K562 (cell line): ENCODE data around the gene ST7. TPM values are rescaled to one million over a fixed set of nuclear protein-coding genes. Genes with fewer than 3 reads are reported as not detected.

ENCODE experiments used
- ATAC-seq: fragments of 200-7000 bp; cut with Tn5 transposase; 3 replicates; pipeline ENCODE4 v1.9.1; 2020; ENCODE audit warnings: moderate library complexity
- BruUV-seq: library from RNA; stranded (reverse); fragments of 400-500 nt; replicated peaks from 2 replicates; lab custom pipeline; 2021; lab: Mats Ljungman, UMichigan
- CTCF ChIA-PET: fragments of 300-600 bp; formaldehyde crosslinking; extraction: SDS; loops from one replicate; lab custom pipeline; 2021; ENCODE audit warnings: low intra/inter-chr PET ratio; lab: Yijun Ruan, JAX
- POLR2A ChIA-PET: fragments of 300-600, 350-650 bp; sonication (Branson Sonifier 250); formaldehyde crosslinking; extraction: SDS; loops from one replicate; lab custom pipeline; 2021; ENCODE audit warnings: antibody characterized with exemption, inconsistent platforms; lab: Yijun Ruan, JAX
- DNase-seq, 4 experiments: peaks; one replicate each; pipeline versions ENCODE4 v3.0.0 to v3.0.0-alpha.2; 2011 to 2018; ENCODE audit warnings: low spot score in 3 of 4, mixed read lengths in 3 of 4; ENCODE audit errors: extremely low read depth in 1 of 4
- FAIRE-seq: peaks from 2 replicates; lab custom pipeline; 2011; peaks lifted over from hg19 to GRCh38; lab: Jason Lieb, UNC
- H2AFZ ChIP-seq: 2 replicates; pipeline ENCODE4 v1.6.0; 2011; ENCODE audit warnings: low read depth, low read length, control low read depth, inconsistent platforms
- H3K27ac ChIP-seq: fragments of 200-600 bp; 3 replicates; pipeline ENCODE4 v1.8.0; 2011; ENCODE audit warnings: low read depth, mild to moderate bottlenecking, control low read depth, inconsistent platforms, low read length, moderate library complexity, mixed read lengths; ENCODE audit errors: extremely low read depth
- H3K27me3 ChIP-seq, 2 experiments: fragments of 300-600 bp in 1 of 2; 2 replicates in 1 of 2; 3 replicates in 1 of 2; pipeline versions ENCODE4 v1.6.0 to v1.8.0; 2011; ENCODE audit warnings: inconsistent platforms in 2 of 2, low read length in 2 of 2, mild to moderate bottlenecking in 1 of 2, mixed read lengths in 1 of 2, moderate library complexity in 1 of 2; ENCODE audit not compliant: control insufficient read depth in 2 of 2, insufficient read depth in 2 of 2
- H3K36me3 ChIP-seq: fragments of 300-600 bp; 3 replicates; pipeline ENCODE4 v1.8.0; 2011; ENCODE audit warnings: mild to moderate bottlenecking, low read length, inconsistent platforms; ENCODE audit not compliant: control insufficient read depth, insufficient read depth
- H3K4me1 ChIP-seq, 2 experiments: fragments of 200-600 bp in 1 of 2; replicated peaks in 1 of 2; 2 replicates in 1 of 2; 3 replicates in 1 of 2; pipeline versions ENCODE4 v1.5.1 to v1.8.0; 2011; ENCODE audit warnings: inconsistent platforms in 2 of 2, low read length in 2 of 2, mild to moderate bottlenecking in 1 of 2, mixed read lengths in 1 of 2, moderate library complexity in 1 of 2; ENCODE audit not compliant: control insufficient read depth in 2 of 2, insufficient read depth in 2 of 2
- H3K4me2 ChIP-seq: 2 replicates; pipeline ENCODE4 v1.6.1; 2011; ENCODE audit warnings: low read length, control low read depth, inconsistent platforms, mixed read lengths; ENCODE audit not compliant: insufficient read depth
- H3K4me3 ChIP-seq: fragments of 200-600 bp; sonication (generic), shearing (Covaris generic); 2 replicates; pipeline ENCODE4 v1.5.1; 2016; ENCODE audit warnings: control low read depth, inconsistent platforms
- H3K79me2 ChIP-seq: fragments of 200-600 bp; 3 replicates; pipeline ENCODE4 v1.8.0; 2011; ENCODE audit warnings: low read length, inconsistent platforms; ENCODE audit not compliant: control insufficient read depth, insufficient read depth
- H3K9ac ChIP-seq, 2 experiments: 2 replicates each; pipeline versions ENCODE4 v1.6.0 to v1.6.1; 2011; ENCODE audit warnings: low read depth in 2 of 2, low read length in 2 of 2, control low read depth in 1 of 2, inconsistent platforms in 1 of 2, mild to moderate bottlenecking in 1 of 2, mixed read lengths in 1 of 2; ENCODE audit not compliant: insufficient read depth in 1 of 2
- H3K9me1 ChIP-seq: one replicate; pipeline ENCODE4 v1.6.0; 2011; ENCODE audit warnings: inconsistent platforms, mild to moderate bottlenecking, low read length, moderate library complexity; ENCODE audit not compliant: control insufficient read depth, insufficient read depth
- H3K9me3 ChIP-seq: replicated peaks from 2 replicates; pipeline ENCODE4 v1.5.1; 2011; ENCODE audit warnings: low read depth, low read length, inconsistent platforms; ENCODE audit not compliant: control insufficient read depth, insufficient read depth
- H4K20me1 ChIP-seq: replicated peaks from 2 replicates; pipeline ENCODE4 v1.6.1; 2011; ENCODE audit warnings: low read length, inconsistent platforms, mixed read lengths; ENCODE audit not compliant: control insufficient read depth, insufficient read depth
- ARHGAP35 ChIP-seq: fragments of 450-650 bp; IDR thresholded peaks from 2 replicates; pipeline ENCODE4 v1.6.1; 2018; ENCODE audit not compliant: partially characterized antibody
- CBX5 ChIP-seq: IDR thresholded peaks from 2 replicates; pipeline ENCODE4 v1.6.1; 2014; ENCODE audit warnings: low read depth, borderline replicate concordance
- ELF1 ChIP-seq: fragments of 200-800 bp; sonication (Bioruptor generic); IDR thresholded peaks from 2 replicates; pipeline ENCODE4 v1.6.1; 2016; ENCODE audit warnings: missing genetic modification characterization, missing compliant biosample characterization
- FIP1L1 ChIP-seq: fragments of 200-400 bp; formaldehyde crosslinking; IDR thresholded peaks from 2 replicates; pipeline ENCODE4 v1.6.1; 2018; ENCODE audit warnings: mild to moderate bottlenecking, low read depth, low read length; ENCODE audit not compliant: poor library complexity, severe bottlenecking
- KAT8 ChIP-seq: fragments of 450-650 bp; IDR thresholded peaks from 2 replicates; pipeline ENCODE4 v1.6.1; 2016; ENCODE audit warnings: low read depth, mild to moderate bottlenecking
- KLF10 ChIP-seq: fragments of 250-450 bp; sonication (Bioruptor Pico); IDR thresholded peaks from 2 replicates; pipeline ENCODE4 v1.6.1; 2021; ENCODE audit warnings: matching md5 sums
- MED1 ChIP-seq: sonication (generic); formaldehyde crosslinking; IDR thresholded peaks from 2 replicates; pipeline ENCODE4 v1.8.1; 2023; ENCODE audit warnings: missing genetic modification reagents, borderline replicate concordance
- NR2F6 ChIP-seq: fragments of 450-650 bp; formaldehyde crosslinking; IDR thresholded peaks from 2 replicates; pipeline ENCODE4 v1.4.0; 2020; ENCODE audit warnings: mild to moderate bottlenecking
- PHB ChIP-seq: fragments of 250-450 bp; sonication (Bioruptor Pico); IDR thresholded peaks from 2 replicates; pipeline ENCODE4 v1.5.0; 2021
- PRMT5 ChIP-seq: sonication (generic); formaldehyde crosslinking; IDR thresholded peaks from 2 replicates; pipeline ENCODE4 v1.5.0; 2020; ENCODE audit warnings: missing genetic modification reagents
- PRPF4 ChIP-seq: fragments of 200-400 bp; formaldehyde crosslinking; IDR thresholded peaks from one replicate; pipeline ENCODE4 v1.6.1; 2017; ENCODE audit warnings: low read length, low read depth, mild to moderate bottlenecking; ENCODE audit not compliant: insufficient read depth, poor library complexity, severe bottlenecking
- PTBP1 ChIP-seq: fragments of 200-400 bp; formaldehyde crosslinking; IDR thresholded peaks from 2 replicates; pipeline ENCODE4 v1.6.1; 2017; ENCODE audit warnings: low read depth, low read length
- SREBF2 ChIP-seq: sonication (generic); formaldehyde crosslinking; IDR thresholded peaks from 2 replicates; pipeline ENCODE4 v1.4.0; 2020; ENCODE audit warnings: mild to moderate bottlenecking, missing genetic modification reagents
- TAF9B ChIP-seq: fragments of 450-650 bp; IDR thresholded peaks from 2 replicates; pipeline ENCODE4 v1.6.1; 2018; ENCODE audit warnings: mild to moderate bottlenecking; ENCODE audit not compliant: partially characterized antibody
- THAP12 ChIP-seq: fragments of 250-450 bp; sonication (Bioruptor Pico); IDR thresholded peaks from 2 replicates; pipeline ENCODE4 v1.9.0; 2021; ENCODE audit warnings: mild to moderate bottlenecking, inconsistent platforms
- ZNF197 ChIP-seq: fragments of 200-800 bp; sonication (Bioruptor generic); IDR thresholded peaks from 2 replicates; pipeline ENCODE4 v1.6.1; 2016; ENCODE audit warnings: low read depth, missing genetic modification characterization, missing compliant biosample characterization
- ZNF699 ChIP-seq: fragments of 250-450 bp; sonication (Bioruptor Pico); IDR thresholded peaks from 2 replicates; pipeline ENCODE4 v1.8.0; 2021; ENCODE audit warnings: mild to moderate bottlenecking, moderate library complexity; ENCODE audit not compliant: insufficient replicate concordance
- WGBS: fragments of 100-300 bp; shearing (Covaris generic); methylation state at CpG from one replicate; pipeline ENCODE4 v1.1.6; 2016; ENCODE audit warnings: low coverage, mixed read lengths; ENCODE audit not compliant: insufficient coverage; ENCODE audit errors: missing lambda C conversion rate; 5-methylcytosine and 5-hydroxymethylcytosine counted together
- in situ Hi-C: fragments of 300-500 bp; cut with MboI; formaldehyde crosslinking; loops from 4 replicates; pipeline ENCODE4 v1.15.0; 2018; ENCODE audit warnings: inconsistent platforms, mixed read lengths
- intact Hi-C: fragments of 100-400 bp; cut with micrococcal nuclease; formaldehyde crosslinking; loops from 2 replicates; pipeline ENCODE4 v1.14.2; 2022
- polyA plus RNA-seq, 8 experiments: library from polyadenylated mRNA; depleted of rRNA in 4 of 8; stranded (reverse) in 5 of 8; unstranded in 3 of 8; fragments of >200 nt; fragmentation: Nextera tagmentation in 2 of 8; fragmentation: Illumina TruSeq in 1 of 8; extraction: Ambion mirVana in 2 of 8; extraction: Trizol in 1 of 8; gene quantifications; 2 replicates each; pipeline versions ENCODE4 v1.2.1 to v1.2.3, GENCODE V29; 2011 to 2014; ENCODE audit warnings: inconsistent platforms in 1 of 8, missing spikeins in 1 of 8
- total RNA-seq, 7 experiments: library from RNA; depleted of rRNA in 6 of 7; stranded (reverse); fragments of >200 nt in 6 of 7; fragmentation: Illumina TruSeq in 2 of 7; extraction: Trizol in 2 of 7; gene quantifications; 2 replicates each; pipeline versions ENCODE4 v1.2.1 to v1.2.3, GENCODE V29; 2011 to 2021; ENCODE audit warnings: low replicate concordance in 1 of 7

The ST7 gene
- total and polyA plus RNA-seq, 9 of the 15 experiments (the other 6 are each of a cell fraction or from before 2014, with no cell fraction given), result 23.9 to 56.3 (median 36.9) TPM

DNA sequence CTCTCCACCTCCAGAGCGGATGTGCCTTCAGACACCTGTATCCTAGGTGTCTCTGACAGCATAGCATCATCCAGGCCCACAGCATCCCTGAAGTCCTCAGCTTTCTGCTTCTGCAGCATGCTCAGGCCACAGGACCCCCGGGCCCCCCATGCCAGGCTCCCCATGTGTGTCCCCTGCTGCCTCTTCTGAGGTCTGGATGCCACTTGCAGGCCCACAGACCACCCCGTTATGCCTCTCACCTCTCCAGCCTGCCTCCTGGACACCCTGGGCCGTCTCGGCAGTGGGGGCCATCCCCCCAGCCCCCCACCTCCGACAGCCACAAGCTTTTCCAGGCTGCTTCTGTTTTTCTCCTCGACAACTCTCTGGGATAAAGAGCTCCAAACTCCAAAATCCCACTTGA is 285.2 kb downstream of the ST7 start:
- no peak overlapping the region for H2AFZ ChIP-seq
- no TSS peak for BruUV-seq
- H3K36me3 ChIP-seq, result no peaks in the 10 kb centered on the region
- no peak overlapping the region for H3K4me3 ChIP-seq
- no peak overlapping the region for H3K4me2 ChIP-seq
- TF ChIP-seq ZNF699 (CRISPR knock-in tag), result no peak
- no peak for TF ChIP-seq PRPF4
- no peak for TF ChIP-seq TAF9B
- no peak for TF ChIP-seq ARHGAP35
- TF ChIP-seq ELF1 (tag), result no peak
- DNase-seq (no peak), ATAC-seq (no peak), FAIRE-seq (no peak)
- intact Hi-C loops, result no loop called here
- 2% methylated on average over 7 of the region's 7 CpGs for WGBS
- CTCF ChIA-PET, result no interaction called here
- H3K4me1 ChIP-seq, result no peaks in the 10 kb centered on the region
- H4K20me1 ChIP-seq, result no peaks in the 10 kb centered on the region
- H3K9me3 ChIP-seq, result no peaks in the 10 kb centered on the region
- no peak overlapping the region; a peak in 1 of 4 replicates for H3K9ac ChIP-seq
- H3K9me1 ChIP-seq, result no peaks in the 10 kb centered on the region
- no peak overlapping the region for H3K27ac ChIP-seq
- H3K79me2 ChIP-seq, result no peaks in the 10 kb centered on the region
- POLR2A ChIA-PET, result interaction anchor here (0.6 to 0.8 kb wide), 3 partner anchors 11 to 155 kb away, joined by 3 read pairs; no protein-coding TSS in a partner anchor
- peaks cover 0 to 21% of the 10 kb centered on the region in 2 experiments; a peak in 3 of 5 replicates for H3K27me3 ChIP-seq
- in situ Hi-C loops, result no loop called here

DNA sequence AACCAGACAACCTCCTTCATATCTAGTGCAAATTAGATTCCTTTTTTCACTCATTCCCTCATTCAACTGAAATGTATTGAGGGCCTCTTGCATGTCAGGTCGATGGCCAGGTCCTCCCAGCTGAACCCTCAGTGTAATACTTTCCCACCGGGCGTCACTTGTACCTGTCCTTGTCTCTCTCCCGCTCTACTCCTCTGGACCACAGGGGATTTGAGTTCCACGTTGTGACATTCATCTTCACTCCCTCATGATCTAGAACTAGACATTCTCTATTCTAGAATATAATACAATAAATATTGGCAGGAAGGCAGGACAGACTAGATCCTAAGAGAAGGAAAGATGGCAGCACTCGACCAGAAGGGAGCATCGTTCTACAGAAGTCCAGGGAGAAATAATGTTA is 285.6 kb downstream of the ST7 start:
- intact Hi-C loops, result no loop called here
- TF ChIP-seq THAP12 (CRISPR knock-in tag) (no peak), CBX5 (no peak), KLF10 (no peak), ZNF197 (CRISPR knock-in tag) (no peak), FIP1L1 (no peak), MED1 (CRISPR knock-in tag) (no peak), KAT8 (no peak), PHB (CRISPR knock-in tag) (no peak), PRMT5 (no peak), PTBP1 (no peak), NR2F6 (CRISPR knock-in tag) (no peak), SREBF2 (no peak)

More for the DNA sequence above, 285.6 kb downstream of the ST7 start:
- ATAC-seq, result no peak
- WGBS, result 0% methylated on average over 7 of the region's 7 CpGs
- no peak overlapping the region for H2AFZ ChIP-seq
- H3K9me3 ChIP-seq, result no peaks in the 10 kb centered on the region
- BruUV-seq, result no TSS peak
- no peaks in the 10 kb centered on the region for H3K4me1 ChIP-seq
- no peak for DNase-seq
- ChIA-PET POLR2A (interaction anchor here (0.6 kb wide), 1 partner anchor 155 kb away, joined by 3 read pairs; no protein-coding TSS in a partner anchor), CTCF (no interaction called here)
- H3K9ac ChIP-seq, result no peak overlapping the region
- H3K36me3 ChIP-seq, result no peaks in the 10 kb centered on the region
- FAIRE-seq, result no peak
- no peak overlapping the region for H3K27ac ChIP-seq
- in situ Hi-C loops, result no loop called here
- H4K20me1 ChIP-seq, result no peaks in the 10 kb centered on the region
- H3K27me3 ChIP-seq, result peaks cover 0 to 21% of the 10 kb centered on the region in 2 experiments; a peak in 3 of 5 replicates
- H3K9me1 ChIP-seq, result no peaks in the 10 kb centered on the region
- H3K4me3 ChIP-seq, result no peak overlapping the region
- H3K79me2 ChIP-seq, result no peaks in the 10 kb centered on the region
- H3K4me2 ChIP-seq, result no peak overlapping the region
